WERI-Rb-1 (cell line): Measurements from ENCODE around the gene SAMD4B.

ENCODE experiments used
- DNase-seq: peaks from one replicate; pipeline ENCODE4 v3.0.0-alpha.2; 2020
- H3K27ac ChIP-seq: fragments of 250-450 bp; sonication (Bioruptor Pico); 2 replicates; pipeline ENCODE4 v1.5.1; 2020; ENCODE audit warnings: mild to moderate bottlenecking, moderate library complexity
- H3K27me3 ChIP-seq: fragments of 250-450 bp; sonication (Bioruptor Pico); 2 replicates; pipeline ENCODE4 v1.5.1; 2021; ENCODE audit warnings: mild to moderate bottlenecking, low read depth, moderate library complexity; ENCODE audit not compliant: insufficient read depth, severe bottlenecking
- H3K36me3 ChIP-seq: fragments of 250-450 bp; sonication (Bioruptor Pico); 2 replicates; pipeline ENCODE4 v1.5.1; 2020; ENCODE audit warnings: mild to moderate bottlenecking, moderate library complexity
- H3K4me3 ChIP-seq: 2 replicates; pipeline ENCODE4 v1.5.1; 2011; ENCODE audit warnings: low read depth, mild to moderate bottlenecking, control low read depth, low read length
- H3K9me3 ChIP-seq: fragments of 250-450 bp; sonication (Bioruptor Pico); 2 replicates; pipeline ENCODE4 v1.5.1; 2021; ENCODE audit warnings: mild to moderate bottlenecking, moderate library complexity; ENCODE audit not compliant: severe bottlenecking
- TF ChIP-seq, protein P1 (sequence below): IDR thresholded peaks from 2 replicates; pipeline ENCODE4 v1.5.1; 2011; ENCODE audit warnings: low read depth, mild to moderate bottlenecking, control low read depth, inconsistent platforms, low read length

The SAMD4B gene

DNA sequence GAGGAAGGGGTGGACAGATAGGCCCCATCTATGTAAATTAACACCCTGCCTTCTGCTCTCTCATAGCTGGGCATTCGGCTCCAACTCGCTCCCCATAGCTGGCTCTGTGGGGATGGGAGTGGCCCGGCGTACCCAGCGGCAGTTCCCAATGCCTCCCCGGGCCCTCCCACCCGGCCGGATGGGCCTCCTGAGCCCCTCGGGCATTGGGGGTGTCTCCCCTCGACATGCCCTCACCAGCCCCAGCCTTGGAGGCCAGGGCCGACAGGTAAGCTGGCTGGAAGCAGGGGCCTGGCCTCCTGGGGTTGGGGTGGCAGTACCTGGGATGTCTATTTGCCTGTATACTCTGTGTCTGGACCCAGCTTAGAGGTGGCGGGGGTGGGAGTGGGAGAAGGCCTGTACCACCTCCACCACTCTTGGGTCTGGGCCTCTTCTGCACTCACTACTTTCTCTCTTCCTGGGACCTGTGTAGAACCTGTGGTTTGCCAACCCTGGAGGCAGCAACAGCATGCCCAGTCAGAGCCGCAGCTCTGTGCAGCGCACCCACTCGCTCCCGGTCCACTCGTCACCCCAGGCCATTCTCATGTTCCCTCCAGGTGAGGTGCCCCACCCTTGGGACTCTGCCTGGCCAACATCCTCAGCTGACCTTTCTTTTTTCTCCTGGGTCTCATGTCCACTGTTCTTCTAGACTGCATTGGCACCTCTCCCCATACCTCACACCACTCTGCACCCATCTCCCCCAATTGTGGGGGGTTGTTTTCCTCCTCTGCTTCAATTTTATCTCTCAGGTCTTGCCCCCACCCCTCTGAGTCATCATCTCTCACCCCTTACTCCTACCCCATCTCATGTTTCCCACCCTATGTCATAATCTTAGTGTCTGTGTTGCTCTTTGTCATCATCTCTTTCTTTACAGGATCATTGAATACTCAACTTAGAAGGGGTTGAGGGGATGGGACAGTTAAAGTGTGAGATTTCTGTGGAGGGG, 38.6 kb downstream of the SAMD4B start:
- H3K27ac ChIP-seq = no peak overlapping the region
- H3K27me3 ChIP-seq = no peaks in the 10 kb centered on the region
- peaks cover 90% of the 10 kb centered on the region for H3K36me3 ChIP-seq
- H3K9me3 ChIP-seq = no peaks in the 10 kb centered on the region
- H3K4me3 ChIP-seq = no peak overlapping the region
- TF ChIP-seq, protein P1, sequence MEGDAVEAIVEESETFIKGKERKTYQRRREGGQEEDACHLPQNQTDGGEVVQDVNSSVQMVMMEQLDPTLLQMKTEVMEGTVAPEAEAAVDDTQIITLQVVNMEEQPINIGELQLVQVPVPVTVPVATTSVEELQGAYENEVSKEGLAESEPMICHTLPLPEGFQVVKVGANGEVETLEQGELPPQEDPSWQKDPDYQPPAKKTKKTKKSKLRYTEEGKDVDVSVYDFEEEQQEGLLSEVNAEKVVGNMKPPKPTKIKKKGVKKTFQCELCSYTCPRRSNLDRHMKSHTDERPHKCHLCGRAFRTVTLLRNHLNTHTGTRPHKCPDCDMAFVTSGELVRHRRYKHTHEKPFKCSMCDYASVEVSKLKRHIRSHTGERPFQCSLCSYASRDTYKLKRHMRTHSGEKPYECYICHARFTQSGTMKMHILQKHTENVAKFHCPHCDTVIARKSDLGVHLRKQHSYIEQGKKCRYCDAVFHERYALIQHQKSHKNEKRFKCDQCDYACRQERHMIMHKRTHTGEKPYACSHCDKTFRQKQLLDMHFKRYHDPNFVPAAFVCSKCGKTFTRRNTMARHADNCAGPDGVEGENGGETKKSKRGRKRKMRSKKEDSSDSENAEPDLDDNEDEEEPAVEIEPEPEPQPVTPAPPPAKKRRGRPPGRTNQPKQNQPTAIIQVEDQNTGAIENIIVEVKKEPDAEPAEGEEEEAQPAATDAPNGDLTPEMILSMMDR = no peak
- DNase-seq = no peak

DNA sequence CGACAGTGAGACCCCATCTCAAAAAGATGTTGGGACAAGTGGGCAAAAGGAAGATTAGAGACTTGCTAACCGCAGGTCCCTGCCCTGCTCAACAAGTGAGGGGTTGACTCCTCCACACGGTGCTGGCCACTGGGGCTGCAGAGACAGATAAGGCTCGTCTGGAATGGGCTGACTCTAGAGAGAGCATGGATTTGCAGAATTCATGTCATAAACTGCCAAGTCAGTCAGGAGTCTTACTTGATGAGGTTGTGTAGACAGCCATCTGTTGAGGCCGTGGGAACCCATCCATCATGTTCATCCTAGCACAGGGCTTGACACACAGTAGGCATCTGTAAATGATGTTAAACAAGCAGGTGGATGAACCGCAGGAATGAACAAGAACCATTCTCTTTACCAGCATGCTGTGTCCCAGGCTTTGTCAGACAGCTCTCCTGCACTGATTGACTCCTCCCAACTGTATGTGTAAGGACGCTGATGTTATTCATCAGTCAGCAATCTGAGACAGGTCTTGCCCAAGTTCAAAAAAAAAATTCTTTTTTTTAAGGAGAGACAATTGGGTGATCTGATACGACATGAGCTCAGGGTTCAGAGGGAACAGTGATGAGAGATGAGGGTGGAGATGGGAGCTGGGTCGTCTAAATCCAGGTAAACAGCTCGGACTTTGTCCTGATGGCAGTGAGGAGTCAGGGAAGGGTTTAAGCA, 39.8 kb downstream of the SAMD4B start:
- peaks cover 90% of the 10 kb centered on the region for H3K36me3 ChIP-seq
- no peaks in the 10 kb centered on the region for H3K9me3 ChIP-seq
- no peak overlapping the region for H3K4me3 ChIP-seq
- H3K27me3 ChIP-seq = no peaks in the 10 kb centered on the region
- TF ChIP-seq, protein P1 = no peak
- H3K27ac ChIP-seq = no peak overlapping the region
- DNase-seq = no peak

GRCh38 chr19:39382991-39383828, 41.0 kb downstream of the SAMD4B start:
- no peak overlapping the region for H3K27ac ChIP-seq
- DNase-seq = no peak
- TF ChIP-seq, protein P1 = no peak
- H3K4me3 ChIP-seq = no peak overlapping the region
- H3K36me3 ChIP-seq = peaks cover 90% of the 10 kb centered on the region
- no peaks in the 10 kb centered on the region for H3K27me3 ChIP-seq
- H3K9me3 ChIP-seq = no peaks in the 10 kb centered on the region

GRCh38 chr19:39384839-39385568, 42.8 kb downstream of the SAMD4B start:
- no peak for DNase-seq
- TF ChIP-seq, protein P1 = no peak
- Histone ChIP-seq H3K27me3 (no peaks in the 10 kb centered on the region), H3K27ac (no peak overlapping the region), H3K9me3 (no peaks in the 10 kb centered on the region), H3K36me3 (peaks cover 90% of the 10 kb centered on the region), H3K4me3 (no peak overlapping the region)
